ENCODE results near the gene ARL6IP1.
"Not testable (repeated sequence)": the region's sequence is repeated elsewhere in the genome, so short reads cannot be mapped to it uniquely, and the experiment has no call there.

Gene ARL6IP1

DNA sequence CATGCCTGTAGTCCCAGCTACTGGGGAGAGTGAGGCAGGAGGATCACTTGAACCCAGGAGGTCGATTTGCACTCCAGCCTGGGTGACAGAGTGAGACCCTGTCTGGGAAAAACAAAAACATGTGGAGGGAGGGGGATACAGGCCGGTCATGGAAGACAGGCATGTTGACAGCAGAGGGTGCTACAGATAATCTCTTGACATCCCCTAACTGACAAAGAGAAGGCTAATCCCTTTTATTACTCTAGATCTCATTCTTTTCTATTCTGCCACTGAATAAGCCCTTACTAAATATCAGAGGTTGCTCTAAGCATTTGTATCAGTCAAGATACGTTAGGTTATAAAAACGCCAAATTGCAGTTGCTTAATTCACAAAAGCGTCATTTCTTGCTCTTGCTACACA is 25.0 kb downstream of the ARL6IP1 start:
- H3K4me1 Mint-ChIP-seq, result not testable (repeated sequence)

DNA sequence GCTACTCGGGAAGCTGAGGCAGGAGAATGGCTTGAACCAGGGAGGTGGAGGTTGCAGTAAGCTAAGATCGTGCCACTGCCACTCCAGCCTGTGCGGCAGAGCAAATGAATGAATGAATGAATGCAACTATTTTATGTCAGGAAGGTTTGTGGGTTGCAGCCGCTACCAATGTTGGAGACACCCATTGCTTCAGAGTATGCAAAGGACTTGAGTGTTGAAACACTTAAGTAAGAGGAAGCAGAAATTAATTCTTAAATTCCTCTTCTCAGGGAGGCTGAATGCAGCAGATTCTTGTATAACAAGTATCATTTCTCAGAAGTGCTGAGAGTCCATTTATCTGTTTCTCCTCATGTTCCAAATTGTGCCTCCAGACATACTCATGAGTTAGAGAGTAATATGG is 26.7 kb downstream of the ARL6IP1 start:
- not testable (repeated sequence) for H3K4me3 Mint-ChIP-seq; H3K9me3 Mint-ChIP-seq; H3K27me3 Mint-ChIP-seq (ENCODE audit: low read depth); H3K36me3 Mint-ChIP-seq (ENCODE audit: low read depth); H3K27ac Mint-ChIP-seq; H3K4me1 Mint-ChIP-seq

More for the DNA sequence above, 25.0 kb downstream of the ARL6IP1 start:
- not testable (repeated sequence) for H3K9me3 Mint-ChIP-seq; H3K27me3 Mint-ChIP-seq (ENCODE audit: low read depth); H3K4me3 Mint-ChIP-seq; H3K27ac Mint-ChIP-seq; H3K36me3 Mint-ChIP-seq (ENCODE audit: low read depth)

DNA sequence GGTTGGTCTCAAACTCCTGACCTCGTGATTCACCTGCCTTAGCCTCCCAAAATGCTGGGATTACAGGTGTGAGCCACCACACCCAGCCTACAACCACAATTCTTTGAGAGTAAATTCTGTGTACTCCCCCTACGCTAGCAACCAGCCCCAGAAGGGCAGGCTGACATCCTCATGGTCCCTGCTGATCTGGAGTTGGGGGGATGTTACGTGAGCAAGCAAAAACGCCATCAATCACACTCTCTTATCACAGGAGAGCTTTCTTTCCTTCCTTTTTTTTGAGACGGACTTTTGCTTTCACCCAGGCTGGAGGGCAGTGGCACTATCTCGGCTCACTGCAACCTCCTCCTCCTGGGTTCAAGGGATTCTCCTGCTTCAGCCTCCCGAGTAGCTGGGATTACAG is 29.2 kb downstream of the ARL6IP1 start:
- not testable (repeated sequence) for H3K4me1 Mint-ChIP-seq; H3K4me3 Mint-ChIP-seq; H3K9me3 Mint-ChIP-seq; H3K27me3 Mint-ChIP-seq (ENCODE audit: low read depth); H3K36me3 Mint-ChIP-seq (ENCODE audit: low read depth); H3K27ac Mint-ChIP-seq

DNA sequence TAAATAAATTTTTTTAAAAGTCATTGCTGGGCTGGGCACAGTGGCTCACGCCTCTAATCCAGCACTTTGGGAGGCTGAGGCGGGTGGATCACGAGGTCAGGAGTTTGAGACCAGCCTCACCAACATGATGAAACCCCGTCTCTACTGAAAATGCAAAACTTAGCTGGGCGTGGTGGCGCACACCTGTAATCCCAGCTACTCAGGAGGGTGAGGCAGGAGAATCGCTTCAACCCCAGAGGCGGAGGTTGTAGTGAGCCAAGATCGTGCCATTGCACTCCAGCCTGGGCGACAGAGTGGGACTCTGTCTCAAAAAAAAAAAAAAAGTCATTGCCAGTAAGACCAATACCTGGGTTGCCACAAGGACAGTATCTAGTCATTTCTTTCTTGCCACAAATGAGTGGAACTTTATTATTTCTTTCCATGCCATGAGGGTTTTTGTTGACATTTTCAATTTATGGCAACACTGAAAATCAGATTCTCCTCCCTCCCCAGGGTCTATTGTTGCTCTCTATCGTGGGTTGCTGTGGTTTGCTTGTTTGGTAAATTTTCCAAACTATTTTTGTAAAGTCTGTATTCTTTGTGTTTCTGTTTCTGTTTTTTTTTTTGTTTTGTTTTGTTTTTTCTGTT is 30.9 kb downstream of the ARL6IP1 start:
- H3K4me1 Mint-ChIP-seq; H3K27me3 Mint-ChIP-seq (ENCODE audit: low read depth); H3K27ac Mint-ChIP-seq: not testable (repeated sequence)

DNA sequence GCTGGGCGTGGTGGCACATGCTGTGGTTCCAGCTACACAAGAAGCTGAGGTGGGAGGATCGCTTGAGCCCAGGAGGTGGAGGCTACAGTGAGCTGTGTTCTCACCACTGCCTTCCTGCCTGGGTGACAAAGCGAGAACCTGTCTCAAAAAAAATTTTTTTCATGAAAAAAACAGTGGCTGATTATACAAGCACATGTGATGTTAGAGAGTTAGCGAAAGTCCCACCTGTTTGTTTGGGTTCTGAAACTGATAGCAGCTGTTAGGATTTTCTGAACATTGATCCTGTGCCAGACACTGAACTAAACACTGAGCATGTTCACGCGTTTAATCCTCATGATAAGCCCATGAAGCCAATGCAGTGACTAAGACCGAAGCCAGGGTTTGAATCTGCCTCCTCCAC is 34.1 kb downstream of the ARL6IP1 start:
- H3K36me3 Mint-ChIP-seq (ENCODE audit: low read depth); H3K4me1 Mint-ChIP-seq; H3K9me3 Mint-ChIP-seq; H3K4me3 Mint-ChIP-seq; H3K27me3 Mint-ChIP-seq (ENCODE audit: low read depth); H3K27ac Mint-ChIP-seq: not testable (repeated sequence)

More for the DNA sequence above, 30.9 kb downstream of the ARL6IP1 start:
- not testable (repeated sequence) for H3K4me3 Mint-ChIP-seq; H3K9me3 Mint-ChIP-seq; H3K36me3 Mint-ChIP-seq (ENCODE audit: low read depth)

DNA sequence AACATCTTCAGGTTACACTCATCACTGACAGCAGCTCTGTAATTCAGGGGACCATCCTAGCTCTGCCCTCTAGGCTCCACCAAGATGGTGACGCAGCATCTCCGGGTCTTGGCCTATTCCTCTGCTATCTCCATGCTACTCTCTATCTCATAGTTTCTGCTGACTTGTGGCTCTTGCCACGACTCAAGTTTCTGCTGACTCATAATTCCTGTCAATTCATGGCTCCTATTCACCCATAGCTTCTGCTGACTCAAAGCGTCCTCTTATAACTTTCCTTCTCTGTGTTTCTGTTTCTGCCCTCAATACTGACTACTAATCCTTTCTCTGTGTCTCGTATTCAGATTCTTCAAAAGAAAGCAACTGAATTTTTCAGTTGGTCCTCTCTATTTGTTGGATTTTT is 38.6 kb downstream of the ARL6IP1 start:
- H3K36me3 Mint-ChIP-seq (ENCODE audit: low read depth); H3K4me3 Mint-ChIP-seq; H3K27ac Mint-ChIP-seq; H3K9me3 Mint-ChIP-seq; H3K27me3 Mint-ChIP-seq (ENCODE audit: low read depth); H3K4me1 Mint-ChIP-seq: not testable (repeated sequence)

DNA sequence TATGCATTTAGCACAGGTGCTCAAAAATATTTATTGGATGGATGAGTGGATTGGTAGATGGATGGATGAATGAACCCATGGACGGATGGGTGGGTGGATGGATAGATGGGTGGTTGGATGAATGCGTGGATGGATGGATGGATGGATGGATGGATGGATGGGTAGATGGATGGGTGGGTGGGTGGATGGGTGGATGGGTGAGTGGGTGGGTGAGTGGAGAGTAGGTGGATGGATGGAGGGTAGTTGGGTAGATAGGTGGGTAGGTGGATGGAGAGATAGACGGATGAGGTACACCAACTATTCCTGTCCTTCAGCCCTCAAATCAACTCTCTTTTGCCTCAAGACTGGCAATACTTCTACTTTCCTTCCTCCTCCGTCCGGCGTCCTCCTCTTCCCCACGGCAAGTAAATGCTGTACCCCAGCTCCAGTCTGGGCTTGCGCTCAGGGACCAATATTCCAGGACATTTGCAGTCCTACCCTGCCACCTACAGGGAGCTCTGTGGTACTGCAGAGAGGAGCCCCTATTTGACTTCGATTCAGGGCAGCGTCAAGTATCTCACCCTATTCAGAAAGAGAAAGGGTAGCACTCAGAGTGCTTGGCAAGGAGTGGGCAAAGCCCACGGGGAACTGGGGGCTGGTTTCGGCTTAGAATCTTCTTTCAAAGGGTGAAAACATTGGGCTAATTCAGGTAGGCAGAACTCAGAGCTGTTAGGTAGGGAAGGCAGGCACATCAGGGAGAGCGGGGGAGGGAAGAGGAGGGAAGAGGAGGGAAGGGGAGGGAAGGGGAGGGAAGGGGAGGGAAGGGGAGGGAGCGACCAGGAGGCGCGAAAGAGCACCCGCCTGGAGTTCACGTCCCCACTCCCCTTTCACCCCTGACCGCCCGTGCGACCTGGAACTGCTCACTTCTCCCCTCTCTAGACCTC is 41.5 kb downstream of the ARL6IP1 start:
- H3K4me3 Mint-ChIP-seq; H3K9me3 Mint-ChIP-seq; H3K27ac Mint-ChIP-seq; H3K4me1 Mint-ChIP-seq; H3K36me3 Mint-ChIP-seq (ENCODE audit: low read depth); H3K27me3 Mint-ChIP-seq (ENCODE audit: low read depth): not testable (repeated sequence)
- TF ChIP-seq, protein P1, sequence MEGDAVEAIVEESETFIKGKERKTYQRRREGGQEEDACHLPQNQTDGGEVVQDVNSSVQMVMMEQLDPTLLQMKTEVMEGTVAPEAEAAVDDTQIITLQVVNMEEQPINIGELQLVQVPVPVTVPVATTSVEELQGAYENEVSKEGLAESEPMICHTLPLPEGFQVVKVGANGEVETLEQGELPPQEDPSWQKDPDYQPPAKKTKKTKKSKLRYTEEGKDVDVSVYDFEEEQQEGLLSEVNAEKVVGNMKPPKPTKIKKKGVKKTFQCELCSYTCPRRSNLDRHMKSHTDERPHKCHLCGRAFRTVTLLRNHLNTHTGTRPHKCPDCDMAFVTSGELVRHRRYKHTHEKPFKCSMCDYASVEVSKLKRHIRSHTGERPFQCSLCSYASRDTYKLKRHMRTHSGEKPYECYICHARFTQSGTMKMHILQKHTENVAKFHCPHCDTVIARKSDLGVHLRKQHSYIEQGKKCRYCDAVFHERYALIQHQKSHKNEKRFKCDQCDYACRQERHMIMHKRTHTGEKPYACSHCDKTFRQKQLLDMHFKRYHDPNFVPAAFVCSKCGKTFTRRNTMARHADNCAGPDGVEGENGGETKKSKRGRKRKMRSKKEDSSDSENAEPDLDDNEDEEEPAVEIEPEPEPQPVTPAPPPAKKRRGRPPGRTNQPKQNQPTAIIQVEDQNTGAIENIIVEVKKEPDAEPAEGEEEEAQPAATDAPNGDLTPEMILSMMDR (IDR thresholded peaks at IDR 0.05; ENCODE audit: unreplicated experiment in 3 of 3), result peak; percentile 53 to 64 (median 61)

DNA sequence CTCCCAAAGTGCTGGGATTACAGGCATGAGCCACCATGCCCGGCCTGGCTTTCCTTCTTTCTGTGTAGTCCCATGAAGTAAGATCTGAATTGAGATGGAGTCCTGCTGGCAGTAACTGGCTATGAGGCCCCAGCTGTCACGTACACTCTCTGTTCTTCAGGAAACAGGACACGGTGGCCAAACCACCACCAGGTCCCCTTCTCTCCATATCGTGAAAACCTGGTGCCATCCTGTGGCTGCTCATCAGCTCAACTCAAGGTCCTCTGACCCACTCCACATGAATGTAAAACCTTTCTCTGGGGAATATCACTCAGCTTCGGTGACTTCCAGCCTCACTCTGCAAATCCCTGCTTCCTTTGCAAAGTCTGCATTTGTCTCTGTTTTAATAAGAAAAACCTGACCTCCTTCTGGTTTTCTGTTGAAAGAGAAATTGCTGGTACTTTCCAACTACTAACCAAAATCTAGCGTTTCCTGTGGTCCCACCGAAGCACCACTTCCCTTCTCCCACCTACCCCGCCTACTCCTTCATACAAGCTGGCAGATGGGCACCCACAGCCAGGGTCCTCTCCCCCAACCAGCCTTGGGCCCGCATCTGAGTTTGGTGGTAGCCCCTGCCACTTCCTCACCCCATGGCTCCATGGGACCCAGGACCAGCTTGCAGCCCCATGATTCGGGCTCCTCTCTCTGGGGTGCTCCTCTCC is 43.2 kb downstream of the ARL6IP1 start:
- H3K9me3 Mint-ChIP-seq; H3K36me3 Mint-ChIP-seq (ENCODE audit: low read depth); H3K4me1 Mint-ChIP-seq: not testable (repeated sequence)

DNA sequence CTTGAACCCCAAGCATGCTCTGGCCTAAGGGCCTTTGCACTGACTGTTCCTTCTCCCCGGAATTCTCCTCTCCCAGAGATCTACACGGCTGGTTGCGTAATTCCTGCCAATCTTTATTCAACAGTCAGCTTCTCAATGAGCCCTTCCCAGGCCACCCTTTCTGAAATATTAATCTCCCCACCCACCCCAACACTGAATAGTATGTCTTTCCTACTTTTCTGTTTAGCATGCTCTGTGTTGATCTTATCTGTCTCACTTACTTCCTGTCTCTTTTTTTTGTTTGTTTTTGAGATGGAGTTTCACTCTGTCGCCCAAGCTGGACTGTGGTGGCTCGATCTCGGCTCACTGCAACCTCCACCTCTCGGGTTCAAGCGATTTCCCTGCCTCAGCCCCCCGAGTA is 44.7 kb downstream of the ARL6IP1 start:
- not testable (repeated sequence) for H3K27ac Mint-ChIP-seq; H3K4me3 Mint-ChIP-seq; H3K9me3 Mint-ChIP-seq; H3K36me3 Mint-ChIP-seq (ENCODE audit: low read depth); H3K4me1 Mint-ChIP-seq; H3K27me3 Mint-ChIP-seq (ENCODE audit: low read depth)

More for the DNA sequence above, 43.2 kb downstream of the ARL6IP1 start:
- H3K27me3 Mint-ChIP-seq (ENCODE audit: low read depth); H3K4me3 Mint-ChIP-seq; H3K27ac Mint-ChIP-seq: not testable (repeated sequence)

DNA sequence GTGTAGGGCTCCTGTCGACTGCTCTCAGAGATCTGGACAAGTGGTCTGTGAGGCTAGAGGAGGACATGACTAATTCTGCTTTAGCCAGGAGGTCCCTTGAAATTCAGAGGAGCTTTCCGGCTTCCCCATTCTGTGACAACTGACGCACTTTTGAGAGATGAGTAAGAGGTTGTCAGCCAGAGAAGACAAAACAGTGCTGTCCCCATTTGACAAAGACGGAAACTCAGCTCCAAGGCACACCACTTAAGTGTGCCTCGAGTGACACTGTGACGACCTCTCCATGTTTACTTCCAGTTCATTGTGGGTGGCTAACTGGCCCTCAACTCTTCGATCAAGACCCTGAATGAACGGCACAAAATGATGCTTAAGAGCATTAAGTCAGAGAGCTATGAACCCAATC is 58.5 kb downstream of the ARL6IP1 start:
- not testable (repeated sequence) for H3K36me3 Mint-ChIP-seq (ENCODE audit: low read depth); H3K9me3 Mint-ChIP-seq; H3K27ac Mint-ChIP-seq; H3K27me3 Mint-ChIP-seq (ENCODE audit: low read depth); H3K4me1 Mint-ChIP-seq; H3K4me3 Mint-ChIP-seq
